Fibroblast of upper back skin (primary cell): Measurements from ENCODE around the gene ACKR3.

Experiments used
- DNase-seq: peaks from one replicate; pipeline ENCODE4 v3.0.0-alpha.2; 2013

The ACKR3 gene

GRCh38 chr2:236550290-236550689 is 19.3 kb upstream of the ACKR3 start:
- no peak for DNase-seq

GRCh38 chr2:236550701-236551465 is 18.7 kb upstream of the ACKR3 start:
- no peak for DNase-seq

GRCh38 chr2:236551471-236552211 is 18.0 kb upstream of the ACKR3 start:
- no peak for DNase-seq

GRCh38 chr2:236552212-236552542 is 17.4 kb upstream of the ACKR3 start:
- DNase-seq, result no peak

GRCh38 chr2:236552581-236553363 is 16.9 kb upstream of the ACKR3 start:
- DNase-seq, result no peak

- DNase-seq, result no peak
These were observed 16.1 kb upstream of the ACKR3 start for GRCh38 chr2:236553522-236553921.

GRCh38 chr2:236554629-236555282 is 14.9 kb upstream of the ACKR3 start:
- no peak for DNase-seq

GRCh38 chr2:236555481-236555880 is 14.1 kb upstream of the ACKR3 start:
- no peak for DNase-seq

- peak; percentile 68 for DNase-seq
These were observed 12.2 kb upstream of the ACKR3 start for GRCh38 chr2:236557306-236558030.

GRCh38 chr2:236558036-236558435 is 11.6 kb upstream of the ACKR3 start:
- no peak for DNase-seq

- peak; percentile 51 for DNase-seq
These were observed 10.3 kb upstream of the ACKR3 start for GRCh38 chr2:236558993-236559978.

- DNase-seq, result no peak
These were observed 7.8 kb upstream of the ACKR3 start for GRCh38 chr2:236561874-236562273.

- no peak for DNase-seq
These were observed 7.2 kb upstream of the ACKR3 start for GRCh38 chr2:236562434-236562833.

GRCh38 chr2:236563953-236564352 is 5.7 kb upstream of the ACKR3 start:
- no peak for DNase-seq

- DNase-seq, result no peak
These were observed 4.4 kb upstream of the ACKR3 start for GRCh38 chr2:236565212-236565611.

GRCh38 chr2:236565879-236566402 is 3.7 kb upstream of the ACKR3 start:
- DNase-seq, result no peak

- no peak for DNase-seq
These were observed 3.0 kb upstream of the ACKR3 start for GRCh38 chr2:236566596-236566995.

GRCh38 chr2:236568068-236568921 is 1.3 kb upstream of the ACKR3 start:
- no peak for DNase-seq

- no peak for DNase-seq
These were observed 578 bp upstream of the ACKR3 start for GRCh38 chr2:236568922-236569572.
